ENCODE measurements around the gene PBX3.

Gene PBX3

GRCh38 chr9:125982798-125983406 lies 235.7 kb downstream of the PBX3 start:
- no peak for DNase-seq (ENCODE audit: low spot score)

- DNase-seq (ENCODE audit: low spot score), result no peak
Observed at GRCh38 chr9:125983681-125984080, 236.5 kb downstream of the PBX3 start.

- no peak for DNase-seq (ENCODE audit: low spot score)
Observed at GRCh38 chr9:125984461-125984860, 237.3 kb downstream of the PBX3 start.

GRCh38 chr9:125985142-125985997 lies 238.2 kb downstream of the PBX3 start:
- no peak for DNase-seq (ENCODE audit: low spot score)

GRCh38 chr9:125985998-125986655 lies 239.0 kb downstream of the PBX3 start:
- no peak for DNase-seq (ENCODE audit: low spot score)

- no peak for DNase-seq (ENCODE audit: low spot score)
Observed at GRCh38 chr9:125986966-125987365, 239.8 kb downstream of the PBX3 start.

- no peak for DNase-seq (ENCODE audit: low spot score)
Observed at GRCh38 chr9:125987420-125987819, 240.2 kb downstream of the PBX3 start.

- no peak for DNase-seq (ENCODE audit: low spot score)
Observed at GRCh38 chr9:125988479-125989050, 241.4 kb downstream of the PBX3 start.

- DNase-seq (ENCODE audit: low spot score), result no peak
Observed at GRCh38 chr9:125989090-125989501, 241.9 kb downstream of the PBX3 start.

GRCh38 chr9:125989524-125990180 lies 242.5 kb downstream of the PBX3 start:
- DNase-seq (ENCODE audit: low spot score), result no peak

- DNase-seq (ENCODE audit: low spot score), result no peak
Observed at GRCh38 chr9:125990186-125990792, 243.1 kb downstream of the PBX3 start.

GRCh38 chr9:125990793-125991220 lies 243.6 kb downstream of the PBX3 start:
- DNase-seq (ENCODE audit: low spot score), result no peak

GRCh38 chr9:125991886-125992529 lies 244.8 kb downstream of the PBX3 start:
- DNase-seq (ENCODE audit: low spot score), result no peak

- DNase-seq (ENCODE audit: low spot score), result no peak
Observed at GRCh38 chr9:125992557-125992956, 245.4 kb downstream of the PBX3 start.

GRCh38 chr9:125993466-125993865 lies 246.3 kb downstream of the PBX3 start:
- DNase-seq (ENCODE audit: low spot score), result no peak

GRCh38 chr9:125994066-125994943 lies 247.1 kb downstream of the PBX3 start:
- DNase-seq (ENCODE audit: low spot score), result no peak

GRCh38 chr9:125995006-125995405 lies 247.8 kb downstream of the PBX3 start:
- DNase-seq (ENCODE audit: low spot score), result no peak

GRCh38 chr9:125995706-125996105 lies 248.5 kb downstream of the PBX3 start:
- no peak for DNase-seq (ENCODE audit: low spot score)

- DNase-seq (ENCODE audit: low spot score), result no peak
Observed at GRCh38 chr9:125996791-125997190, 249.6 kb downstream of the PBX3 start.

GRCh38 chr9:125997196-125997823 lies 250.1 kb downstream of the PBX3 start:
- DNase-seq (ENCODE audit: low spot score), result no peak

All from COLO829 (cell line).